CD4-positive, alpha-beta T cell treated with Interleukin-10 for 1 hour (primary cell): ENCODE results near the gene KPNA4.
A peak's percentile ranks its signal among the peaks of the same experiment; 100 is the strongest.
"Not testable (repeated sequence)": the region's sequence is repeated elsewhere in the genome, so short reads cannot be mapped to it uniquely, and the experiment has no call there.

ENCODE experiments used
- DNase-seq: peaks from one replicate; pipeline ENCODE4 v3.0.0-alpha.2; 2020

KPNA4 gene

GRCh38 chr3:160569894-160570652, 4.7 kb upstream of the KPNA4 start:
- DNase-seq: no peak

DNA sequence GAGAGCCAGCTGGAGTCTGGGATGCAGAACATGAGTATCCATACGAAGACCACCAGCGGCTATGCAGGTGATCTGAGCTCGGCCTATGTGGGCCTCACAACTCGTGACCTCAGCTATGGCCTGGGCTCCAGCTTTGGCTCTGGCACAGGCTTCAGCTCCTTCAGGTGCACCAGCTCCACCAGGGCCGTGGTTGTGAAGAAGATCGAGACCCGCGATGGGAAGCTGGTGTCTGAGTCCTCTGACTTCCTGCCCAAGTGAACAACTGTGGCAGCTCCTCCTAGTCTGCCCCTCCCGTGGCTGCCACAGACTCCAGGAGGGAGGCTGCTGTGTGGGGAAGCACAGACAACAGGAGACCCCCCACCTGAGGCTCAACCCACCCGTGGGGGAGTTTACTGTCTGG, 3.6 kb upstream of the KPNA4 start:
- DNase-seq: no peak

GRCh38 chr3:160567774-160568173, 2.4 kb upstream of the KPNA4 start:
- DNase-seq: no peak

DNA sequence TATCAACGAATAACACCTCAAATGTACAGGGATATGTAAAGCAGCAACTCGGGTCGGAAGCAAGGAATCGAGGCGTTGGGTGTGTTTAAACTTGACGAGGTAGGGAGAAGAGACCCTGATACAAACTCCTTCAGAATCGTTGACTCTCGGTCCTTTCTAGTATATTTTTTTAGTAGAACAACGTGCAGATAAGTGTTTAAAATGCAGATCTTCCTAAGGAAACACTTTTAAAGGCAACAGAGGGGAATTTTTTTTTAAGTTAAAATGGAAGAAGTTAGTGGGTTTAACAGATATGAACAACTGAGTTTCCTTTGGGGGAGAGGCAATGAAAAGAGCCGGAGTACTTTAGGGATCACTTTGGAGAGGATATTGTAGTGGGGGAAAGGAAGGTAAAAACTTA, 1.1 kb upstream of the KPNA4 start:
- DNase-seq: no peak

DNA sequence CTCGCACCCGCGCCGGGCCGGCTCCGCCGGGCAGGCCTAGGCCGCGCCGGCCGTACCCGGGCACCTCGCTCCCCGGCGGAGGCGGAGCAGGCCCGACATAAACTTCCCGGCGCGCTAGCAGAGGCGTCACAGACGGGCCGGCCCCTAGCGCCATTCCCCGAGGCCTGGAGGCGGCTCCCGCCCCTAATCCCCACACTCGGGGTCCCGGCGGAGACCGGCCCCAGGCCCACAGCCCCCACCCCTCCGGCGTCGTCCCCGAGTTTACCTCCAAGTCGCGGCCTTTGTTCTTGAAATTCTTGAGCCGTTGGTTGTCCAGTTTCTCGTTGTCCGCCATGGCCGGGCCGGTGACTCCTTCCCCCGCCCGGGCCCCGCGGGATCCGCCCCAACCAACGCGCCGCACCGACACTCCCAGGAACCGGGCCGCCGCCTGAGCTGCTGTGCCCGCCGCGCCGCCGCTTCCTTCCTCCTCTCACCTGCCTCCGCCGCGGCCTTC, 376 bp downstream of the KPNA4 start:
- DNase-seq: peak; percentile 70

DNA sequence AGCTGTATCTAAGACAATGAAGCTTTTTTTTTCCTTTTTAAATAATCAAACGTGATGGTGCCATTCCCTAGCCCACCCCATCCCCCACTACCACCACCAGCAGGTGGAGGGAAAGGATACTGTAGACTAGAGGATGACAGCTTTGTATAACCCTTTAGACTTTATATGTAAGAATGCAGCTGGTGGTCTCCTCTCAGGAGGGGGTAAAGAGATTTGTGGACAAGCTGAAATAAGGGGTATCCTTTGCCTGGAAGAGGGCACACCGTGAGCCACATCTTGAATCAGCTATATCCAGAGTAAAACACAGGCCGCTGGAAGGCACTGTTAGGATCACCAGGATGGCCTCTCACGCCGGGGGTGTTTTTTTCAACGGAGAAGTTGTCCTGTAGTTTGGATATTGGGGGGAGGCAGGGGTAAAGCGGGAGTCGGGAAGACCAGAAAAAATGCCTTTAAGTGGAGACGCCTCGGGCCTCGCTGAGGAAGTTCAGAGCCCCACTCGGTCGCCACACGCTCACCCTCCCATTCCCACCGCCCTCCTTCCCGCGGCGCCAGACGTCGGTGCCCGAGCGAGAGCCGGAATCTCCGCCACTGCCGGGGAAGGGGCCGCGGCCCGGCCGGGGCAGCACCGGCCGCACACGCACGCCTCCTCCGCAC, 986 bp downstream of the KPNA4 start:
- DNase-seq: peak; percentile 18

DNA sequence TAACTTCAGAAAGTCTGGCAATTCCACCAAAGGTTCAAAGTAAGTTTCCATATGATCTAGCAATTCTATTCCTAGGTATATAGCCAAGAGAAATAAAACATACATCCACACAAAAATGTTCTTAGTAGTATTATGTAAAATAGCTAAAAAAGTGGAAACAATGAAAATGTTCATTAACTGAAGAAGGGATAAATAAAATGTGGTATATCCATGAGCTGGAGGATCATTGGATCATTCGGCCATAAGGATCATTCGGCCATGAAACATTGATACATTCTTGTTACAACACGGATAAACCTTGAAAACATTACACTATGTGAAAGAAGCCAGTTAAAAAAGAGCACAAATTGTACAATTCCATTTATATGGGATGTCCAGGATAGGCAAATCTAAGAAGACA, 2.4 kb downstream of the KPNA4 start:
- DNase-seq: no peak

DNA sequence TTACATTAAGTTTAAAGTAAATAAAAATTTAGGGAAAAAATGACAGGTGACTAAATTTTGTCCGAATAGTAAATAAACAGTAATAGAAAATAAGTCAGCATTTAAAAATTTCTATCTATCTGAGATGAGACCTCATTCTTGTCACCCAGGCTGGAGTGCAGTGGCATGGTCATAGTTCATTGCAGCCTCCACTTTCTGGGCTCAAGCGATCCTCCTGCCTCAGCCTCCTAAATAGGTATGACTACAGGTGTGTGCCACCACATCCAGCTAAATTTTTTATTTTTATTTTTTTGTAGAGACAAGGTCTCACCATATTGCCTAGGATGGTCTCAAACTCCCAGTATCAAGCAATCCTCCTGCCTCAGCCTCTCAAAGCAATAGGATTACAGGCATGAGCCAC, 7.8 kb downstream of the KPNA4 start:
- no peak for DNase-seq

- DNase-seq: no peak
Measured at GRCh38 chr3:160556141-160556540, 9.2 kb downstream of the KPNA4 start.

DNA sequence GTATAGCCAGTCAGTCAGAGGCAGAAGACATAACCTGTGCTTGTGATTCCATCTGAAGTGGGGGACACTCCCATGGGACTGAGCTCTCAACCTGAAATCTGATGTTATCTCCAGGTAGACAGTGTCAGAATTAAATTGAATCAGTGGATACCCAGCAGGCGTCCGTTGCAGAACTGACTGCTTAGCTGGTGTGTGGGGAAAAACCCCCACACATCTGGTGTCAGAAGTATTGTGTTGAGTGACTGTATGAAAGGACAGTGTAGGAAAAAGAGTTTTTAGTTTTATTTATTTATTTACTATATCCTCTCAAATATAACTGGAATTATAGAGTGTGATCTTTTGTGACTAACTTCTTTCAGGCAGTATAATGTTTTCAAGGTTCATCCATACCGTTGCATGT, 10.4 kb downstream of the KPNA4 start:
- no peak for DNase-seq

DNA sequence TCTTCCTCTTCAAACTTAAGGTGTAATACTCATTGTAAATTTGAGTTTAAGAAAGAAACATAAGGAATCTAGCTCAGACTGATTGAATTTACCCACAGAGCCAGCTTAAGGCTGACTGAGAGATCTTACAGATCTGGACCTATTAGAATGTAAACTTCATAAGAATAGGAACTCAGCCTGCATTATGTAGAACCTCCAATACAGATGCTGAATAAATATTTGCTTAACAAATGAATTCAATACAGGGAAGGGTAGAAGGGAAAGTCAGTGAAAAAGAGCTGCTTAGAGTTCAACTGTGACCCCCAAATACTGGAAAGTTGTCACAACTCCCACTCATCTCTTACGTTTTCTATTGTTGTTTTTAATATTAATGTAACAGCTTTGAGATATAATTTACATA, 11.5 kb downstream of the KPNA4 start:
- DNase-seq: no peak

DNA sequence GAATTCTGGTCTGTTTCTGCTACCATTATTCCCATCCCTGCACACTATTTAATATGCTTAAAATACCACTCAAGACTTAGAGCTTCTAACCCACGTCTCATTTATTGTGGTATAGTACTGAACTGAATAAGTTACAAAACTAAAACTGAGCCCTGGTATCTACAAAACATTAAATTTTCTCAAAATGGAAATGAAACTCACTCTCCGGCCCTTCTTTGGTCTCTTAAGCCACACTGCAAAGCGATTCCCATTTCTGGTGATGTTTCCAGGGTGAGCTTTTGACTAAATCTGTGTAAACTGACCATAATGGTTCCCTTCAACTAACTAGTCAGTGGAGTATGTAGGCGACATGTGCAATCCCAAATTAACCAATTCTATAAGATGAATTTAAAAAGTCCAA, 18.6 kb downstream of the KPNA4 start:
- no peak for DNase-seq

DNA sequence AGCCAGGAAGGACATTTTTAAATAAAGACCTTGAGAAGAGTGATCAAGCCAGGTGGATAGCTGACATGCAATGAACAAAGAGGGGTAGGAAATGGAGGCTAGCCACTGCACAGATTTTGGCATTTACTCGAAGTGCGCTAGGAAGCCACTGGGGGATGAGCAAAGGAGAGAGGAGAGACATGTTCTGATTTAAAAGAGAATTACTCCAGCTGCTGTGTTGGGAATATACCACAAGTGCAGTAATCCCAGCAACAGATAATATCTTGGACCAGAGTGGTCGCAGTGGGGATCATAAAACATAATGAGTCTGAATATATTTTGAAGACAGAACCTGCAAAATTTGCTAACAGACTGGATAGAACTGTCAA, 19.9 kb downstream of the KPNA4 start:
- no peak for DNase-seq

DNA sequence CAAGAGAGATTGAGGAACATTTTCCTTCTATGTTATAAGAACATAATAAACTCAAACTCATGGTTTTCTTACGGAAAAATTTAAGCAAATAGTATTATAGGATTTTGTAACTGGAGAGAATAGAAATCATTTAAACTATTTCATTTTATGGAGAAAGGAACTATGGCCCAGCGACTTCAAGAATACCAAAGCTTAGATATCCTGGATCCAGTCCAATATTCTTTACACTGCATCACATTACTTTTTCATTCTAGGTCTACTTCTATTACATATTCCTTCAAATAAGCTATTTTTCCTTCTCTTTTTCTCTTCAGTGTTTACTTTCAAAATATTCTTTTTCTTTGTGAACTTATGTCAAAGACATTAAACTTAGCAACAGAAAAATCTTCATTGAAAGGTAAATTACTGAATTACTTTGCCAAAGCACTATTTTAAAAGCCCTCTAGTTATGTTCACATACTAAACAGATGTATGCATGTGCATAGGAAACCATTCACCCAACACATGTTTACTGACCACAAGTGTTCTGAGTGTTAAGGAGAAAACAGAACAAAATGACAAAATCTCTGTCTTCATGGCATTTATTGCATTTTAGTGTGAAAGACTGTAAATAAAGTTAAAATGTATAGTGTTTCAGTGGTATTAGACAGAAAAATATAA, 20.4 kb downstream of the KPNA4 start:
- no peak for DNase-seq

GRCh38 chr3:160540551-160540950, 24.8 kb downstream of the KPNA4 start:
- no peak for DNase-seq

GRCh38 chr3:160538895-160539294, 26.5 kb downstream of the KPNA4 start:
- no peak for DNase-seq

DNA sequence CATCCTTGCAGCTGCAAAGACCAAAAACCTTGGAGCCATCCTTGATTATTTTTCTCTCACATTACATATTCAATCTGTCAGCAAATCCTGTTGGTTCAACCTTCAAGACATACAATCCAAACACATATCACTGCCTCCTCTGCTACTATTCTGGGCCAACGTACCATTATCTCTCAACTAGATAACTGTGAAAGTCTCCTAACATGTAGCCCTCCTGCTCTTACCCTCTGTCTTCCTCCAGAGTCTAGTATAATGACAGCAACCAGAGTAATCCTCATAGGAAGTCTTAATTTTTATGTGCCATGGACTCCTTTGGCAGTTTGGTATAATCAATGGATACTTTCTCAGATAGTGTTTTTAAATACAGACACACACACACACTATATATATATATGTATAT, 27.6 kb downstream of the KPNA4 start:
- no peak for DNase-seq

GRCh38 chr3:160532371-160532770, 33.0 kb downstream of the KPNA4 start:
- DNase-seq: no peak

DNA sequence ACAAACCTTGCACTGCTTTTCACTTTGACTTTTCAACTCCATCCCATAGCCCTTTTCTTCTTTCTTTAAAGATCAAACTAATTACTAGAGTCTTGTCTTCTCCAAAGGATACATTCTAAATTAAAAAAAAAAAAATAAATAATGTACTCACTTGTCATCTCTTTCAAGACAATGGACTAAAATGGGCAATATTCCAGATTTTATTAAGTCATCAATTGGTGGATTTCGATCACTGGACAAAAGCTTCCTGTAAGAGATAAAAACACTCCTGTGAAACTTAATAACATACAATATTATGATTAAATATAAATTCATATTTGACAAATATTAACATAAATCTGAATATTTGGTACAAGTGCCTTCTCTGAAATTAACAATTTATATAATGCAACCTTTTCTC, 34.1 kb downstream of the KPNA4 start:
- no peak for DNase-seq

DNA sequence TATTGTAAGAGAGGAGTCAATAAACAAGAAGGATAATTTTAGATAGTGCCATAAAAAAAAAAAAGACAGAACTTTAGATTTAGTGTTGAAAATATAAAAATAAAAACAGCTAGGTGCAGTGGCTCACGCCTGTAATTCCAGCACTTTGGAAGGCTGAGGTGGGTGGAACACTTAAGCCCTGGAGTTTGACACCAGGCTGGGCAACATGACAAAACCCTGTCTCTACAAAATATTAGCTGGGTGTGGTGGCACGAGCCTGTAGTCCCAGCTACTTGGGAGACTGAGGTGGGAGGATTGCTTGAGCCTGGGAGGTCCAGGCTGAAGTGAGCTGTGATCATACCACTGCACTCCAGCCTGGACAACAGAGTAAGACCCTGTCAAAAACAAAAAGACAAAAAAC, 49.0 kb downstream of the KPNA4 start:
- not testable (repeated sequence) for DNase-seq

GRCh38 chr3:160501325-160501724, 64.0 kb downstream of the KPNA4 start:
- no peak for DNase-seq

- DNase-seq: no peak
Measured at GRCh38 chr3:160498202-160498601, 67.2 kb downstream of the KPNA4 start.

GRCh38 chr3:160490166-160490565, 75.2 kb downstream of the KPNA4 start:
- no peak for DNase-seq

GRCh38 chr3:160486459-160486869, 78.9 kb downstream of the KPNA4 start:
- DNase-seq: peak; percentile 45
